UCSD-AML1 (cell line): ENCODE measurements around the gene TECR.
"Not testable (repeated sequence)": the region's sequence is repeated elsewhere in the genome, so short reads cannot be mapped to it uniquely, and the experiment has no call there.

Source experiments
- DNase-seq: peaks from one replicate; lab custom pipeline; 2025; ENCODE audit not compliant: unreplicated experiment; lab: John Stamatoyannopoulos, UW

TECR gene

GRCh38 chr19:14559916-14560775, 30.8 kb downstream of the TECR start:
- DNase-seq, result peak; percentile 78

- DNase-seq, result no peak
These were observed 31.3 kb downstream of the TECR start for GRCh38 chr19:14560776-14561108.

GRCh38 chr19:14561249-14561648, 31.9 kb downstream of the TECR start:
- no peak for DNase-seq

- no peak for DNase-seq
These were observed 32.5 kb downstream of the TECR start for GRCh38 chr19:14561847-14562351.

- no peak for DNase-seq
These were observed 33.5 kb downstream of the TECR start for GRCh38 chr19:14562660-14563589.

GRCh38 chr19:14563590-14563926, 34.2 kb downstream of the TECR start:
- DNase-seq, result no peak

GRCh38 chr19:14563989-14564651, 34.7 kb downstream of the TECR start:
- DNase-seq, result peak; percentile 47

GRCh38 chr19:14564652-14565297, 35.4 kb downstream of the TECR start:
- not testable (repeated sequence) for DNase-seq

- DNase-seq, result no peak
These were observed 35.9 kb downstream of the TECR start for GRCh38 chr19:14565298-14565679.

- DNase-seq, result no peak
These were observed 36.6 kb downstream of the TECR start for GRCh38 chr19:14565765-14566711.

- DNase-seq, result no peak
These were observed 37.3 kb downstream of the TECR start for GRCh38 chr19:14566712-14567077.

- DNase-seq, result no peak
These were observed 37.7 kb downstream of the TECR start for GRCh38 chr19:14567079-14567478.

GRCh38 chr19:14570864-14571527, 41.6 kb downstream of the TECR start:
- DNase-seq, result no peak

GRCh38 chr19:14571695-14572490, 42.5 kb downstream of the TECR start, which contains the start of gene NDUFB7:
TSS of gene NDUFB7 (minus strand) at chr19:14572066. CDS start at chr19:14572000, 66 bp downstream.
- DNase-seq, result peak; percentile 92

- DNase-seq, result no peak
These were observed 46.1 kb downstream of the TECR start for GRCh38 chr19:14575428-14575980.

GRCh38 chr19:14576363-14576762, 47.0 kb downstream of the TECR start:
- DNase-seq, result no peak

GRCh38 chr19:14577264-14577663, 47.9 kb downstream of the TECR start:
- DNase-seq, result no peak

GRCh38 chr19:14577885-14578427, 48.6 kb downstream of the TECR start:
- peak; percentile 24 for DNase-seq
